HG03108 (cell line): ENCODE results near the gene CTBP2.
"Not testable (repeated sequence)": the region's sequence is repeated elsewhere in the genome, so short reads cannot be mapped to it uniquely, and the experiment has no call there.

Experiments used
- ATAC-seq: cut with Tn5 transposase; IDR thresholded peaks from one replicate; pipeline ENCODE4 v1.9.1; 2021; ENCODE audit warnings: moderate library complexity; ENCODE audit not compliant: unreplicated experiment

CTBP2 gene

GRCh38 chr10:124990671-124991625, 169.4 kb downstream of the CTBP2 start:
- no peak for ATAC-seq

DNA sequence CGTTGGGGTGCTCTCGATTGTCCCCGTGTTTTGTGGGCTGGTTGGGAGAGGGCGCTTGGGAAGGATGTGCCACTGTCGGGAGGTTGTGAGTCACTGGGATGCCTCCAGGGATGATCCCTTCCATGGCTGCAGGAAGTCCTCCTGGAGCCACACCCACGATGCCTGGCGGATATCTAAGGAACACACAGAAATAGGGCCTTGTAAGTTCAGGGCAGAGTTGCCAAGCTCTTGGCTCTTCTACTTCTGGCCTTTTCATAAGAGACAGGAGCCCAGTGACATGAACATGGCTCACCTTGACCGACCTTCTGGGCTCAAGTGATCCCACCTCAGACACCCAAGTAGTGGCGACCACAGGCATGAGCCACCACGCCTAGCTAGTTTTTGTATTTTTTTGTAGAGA, 170.8 kb downstream of the CTBP2 start:
- ATAC-seq: no peak

GRCh38 chr10:124988753-124989152, 171.6 kb downstream of the CTBP2 start:
- ATAC-seq: not testable (repeated sequence)

- ATAC-seq: no peak
These were observed 172.6 kb downstream of the CTBP2 start for GRCh38 chr10:124987788-124988187.

- no peak for ATAC-seq
These were observed 175.2 kb downstream of the CTBP2 start for GRCh38 chr10:124985162-124985561.

DNA sequence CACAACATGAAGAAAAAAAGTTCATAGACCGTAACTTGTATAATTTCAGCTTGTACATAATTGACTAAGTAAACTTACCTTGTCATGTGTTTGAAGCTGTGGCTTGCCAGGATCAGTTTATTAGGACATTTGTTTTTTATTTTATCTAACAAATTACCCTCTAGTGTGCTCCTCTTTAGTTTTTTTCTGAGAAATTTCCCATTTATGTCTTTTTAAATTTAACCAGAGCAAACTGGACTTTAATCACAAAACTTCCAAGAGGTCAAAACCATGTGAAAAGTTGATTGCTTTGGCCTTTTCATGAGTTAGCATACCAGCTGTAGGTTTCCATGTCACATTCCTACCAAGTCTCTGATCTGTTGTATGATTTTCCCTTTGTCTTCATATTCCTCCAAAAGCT, 176.0 kb downstream of the CTBP2 start:
- no peak for ATAC-seq

DNA sequence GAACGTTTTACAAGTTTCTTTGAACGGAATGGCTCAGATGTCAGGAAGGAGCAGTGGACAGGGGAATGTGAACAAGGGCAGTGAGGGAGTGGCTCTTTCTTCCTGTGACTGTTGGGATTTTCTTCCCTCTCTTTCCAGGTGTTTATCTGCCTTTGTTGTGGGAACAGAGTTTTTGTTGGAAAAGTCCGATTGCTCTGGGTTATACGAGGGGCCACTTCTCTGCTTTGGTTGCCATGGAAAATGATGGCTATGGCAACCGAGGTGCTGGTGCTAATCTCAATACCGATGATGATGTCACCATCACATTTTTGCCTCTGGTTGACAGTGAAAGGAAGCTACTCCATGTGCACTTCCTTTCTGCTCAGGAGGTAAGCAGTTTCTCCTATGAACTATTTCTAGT, 177.0 kb downstream of the CTBP2 start:
- ATAC-seq: no peak

- no peak for ATAC-seq
These were observed 182.0 kb downstream of the CTBP2 start for GRCh38 chr10:124978376-124978725.

GRCh38 chr10:124977648-124978375, 182.6 kb downstream of the CTBP2 start:
- ATAC-seq: no peak

DNA sequence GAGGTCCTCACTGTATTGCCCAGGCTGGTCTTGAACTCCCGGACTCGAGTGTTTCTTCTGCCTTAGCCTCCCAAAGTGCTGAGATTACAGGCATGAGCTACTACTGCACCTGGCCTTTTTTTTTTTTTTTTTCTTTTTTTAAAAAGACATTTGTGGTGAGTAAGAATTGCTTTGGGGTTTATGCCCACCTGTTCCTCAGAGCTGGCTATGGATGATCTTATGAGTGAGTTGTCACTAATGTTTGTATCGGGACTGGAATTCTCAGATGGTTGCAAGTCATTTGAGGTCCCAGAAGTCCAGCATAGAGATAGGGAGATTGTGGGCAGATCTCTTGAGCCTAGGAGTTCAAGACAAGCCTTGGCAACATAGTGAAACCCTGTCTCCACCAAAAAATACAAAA, 183.2 kb downstream of the CTBP2 start:
- ATAC-seq: no peak

DNA sequence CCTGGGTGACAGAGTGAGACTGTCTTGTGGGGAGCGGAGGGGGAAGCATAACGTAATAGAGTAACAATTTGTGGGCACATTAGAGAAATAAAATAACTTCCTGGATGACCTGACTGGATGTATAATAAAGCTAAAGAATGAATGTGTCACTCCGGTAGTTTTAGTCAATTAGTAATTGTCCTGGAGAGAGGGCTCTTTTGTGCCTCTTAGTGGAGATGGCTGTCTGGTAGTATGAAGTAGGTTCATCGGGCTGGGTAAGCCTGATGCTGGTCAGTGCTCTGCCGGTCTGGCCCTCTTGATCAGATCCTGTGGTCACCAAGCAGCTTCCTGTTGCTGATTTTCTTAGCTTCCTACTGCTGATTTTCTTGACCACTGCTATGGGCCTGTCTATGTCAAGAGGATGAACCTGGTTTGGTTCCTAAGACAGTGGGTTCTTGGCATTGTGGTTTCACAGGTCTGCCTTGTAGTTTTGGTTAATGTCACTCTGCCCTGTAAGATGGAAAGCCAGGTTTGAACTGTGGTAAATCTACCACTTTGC, 184.3 kb downstream of the CTBP2 start:
- peak; percentile 60 for ATAC-seq

GRCh38 chr10:124974131-124974530, 186.2 kb downstream of the CTBP2 start:
- no peak for ATAC-seq

DNA sequence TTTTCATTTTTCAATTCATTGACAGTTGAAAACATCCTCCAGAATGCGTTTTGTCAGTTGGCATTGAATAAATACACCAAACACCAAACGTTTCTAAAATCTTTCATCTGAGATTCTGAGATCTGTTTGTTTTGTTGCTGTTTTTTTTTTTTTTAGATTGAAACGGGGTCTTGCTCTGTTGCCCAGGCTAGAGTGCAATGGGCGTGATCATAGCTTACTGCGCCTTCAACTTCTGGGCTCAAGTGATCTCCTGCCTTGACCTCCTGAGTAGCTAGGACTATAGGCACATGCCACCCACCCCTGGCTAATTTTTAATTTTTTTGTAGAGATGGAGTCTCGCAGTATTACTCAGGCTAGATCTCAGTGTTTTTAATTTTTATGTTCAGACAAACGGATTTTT, 187.7 kb downstream of the CTBP2 start:
- no peak for ATAC-seq

GRCh38 chr10:124971276-124971675, 189.1 kb downstream of the CTBP2 start:
- peak; percentile 44 for ATAC-seq

GRCh38 chr10:124967255-124967654, 193.1 kb downstream of the CTBP2 start:
- ATAC-seq: no peak

GRCh38 chr10:124966008-124966407, 194.4 kb downstream of the CTBP2 start:
- ATAC-seq: no peak

GRCh38 chr10:124963866-124964720, 196.3 kb downstream of the CTBP2 start:
- no peak for ATAC-seq

- no peak for ATAC-seq
These were observed 197.9 kb downstream of the CTBP2 start for GRCh38 chr10:124962421-124962820.

- ATAC-seq: no peak
These were observed 199.2 kb downstream of the CTBP2 start for GRCh38 chr10:124961248-124961570.

- no peak for ATAC-seq
These were observed 200.8 kb downstream of the CTBP2 start for GRCh38 chr10:124959564-124959963.

DNA sequence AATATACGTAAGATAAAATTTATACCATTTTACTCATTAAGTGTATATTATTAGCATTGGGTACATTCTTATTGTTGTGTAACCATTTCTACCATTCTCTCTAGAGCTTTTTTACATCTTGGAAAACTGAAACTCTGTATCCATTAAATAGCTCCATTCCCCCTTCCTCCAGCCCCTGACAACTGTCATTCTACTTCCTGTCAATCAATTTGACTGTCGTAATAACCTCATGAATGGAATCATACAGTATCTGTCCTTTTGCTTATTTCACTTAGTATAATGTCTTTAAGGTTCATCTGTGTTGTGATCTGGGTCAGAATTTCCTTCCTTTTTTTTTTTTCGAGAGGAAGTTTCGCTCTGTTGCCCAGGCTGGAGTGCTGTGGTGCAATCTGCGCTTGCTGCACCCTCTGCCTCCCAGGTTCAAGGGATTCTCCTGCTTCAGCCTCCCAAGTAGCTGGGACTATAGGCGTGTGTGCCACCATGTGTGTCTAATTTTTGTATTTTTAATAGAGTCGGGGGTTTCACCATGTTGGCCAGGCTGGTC, 202.9 kb downstream of the CTBP2 start:
- no peak for ATAC-seq
